ENCODE measurements around the gene SDK1. TPM values are rescaled to one million over a fixed set of nuclear protein-coding genes. Genes with fewer than 3 reads are reported as not detected.

The SDK1 gene
- total RNA-seq, 1 donor from 2014 or later = 0.34 TPM

GRCh38 chr7:4164556-4164955 lies 863.5 kb downstream of the SDK1 start:
- intact Hi-C loops (cut with micrococcal nuclease) = no loop called here

- intact Hi-C loops (cut with micrococcal nuclease) = no loop called here
Observed at GRCh38 chr7:4166340-4166739, 865.3 kb downstream of the SDK1 start.

GRCh38 chr7:4166807-4167206 lies 865.8 kb downstream of the SDK1 start:
- intact Hi-C loops (cut with micrococcal nuclease) = no loop called here

- intact Hi-C loops (cut with micrococcal nuclease) = no loop called here
Observed at GRCh38 chr7:4167385-4167910, 866.4 kb downstream of the SDK1 start.

GRCh38 chr7:4168041-4168440 lies 867.0 kb downstream of the SDK1 start:
- intact Hi-C loops (cut with micrococcal nuclease) = no loop called here

GRCh38 chr7:4168541-4168940 lies 867.5 kb downstream of the SDK1 start:
- intact Hi-C loops (cut with micrococcal nuclease) = no loop called here

GRCh38 chr7:4169455-4169854 lies 868.4 kb downstream of the SDK1 start:
- intact Hi-C loops (cut with micrococcal nuclease) = no loop called here

GRCh38 chr7:4170997-4171786 lies 870.1 kb downstream of the SDK1 start:
- intact Hi-C loops (cut with micrococcal nuclease) = no loop called here

- intact Hi-C loops (cut with micrococcal nuclease) = no loop called here
Observed at GRCh38 chr7:4172883-4173282, 871.8 kb downstream of the SDK1 start.

- intact Hi-C loops (cut with micrococcal nuclease) = no loop called here
Observed at GRCh38 chr7:4173615-4174014, 872.6 kb downstream of the SDK1 start.

- intact Hi-C loops (cut with micrococcal nuclease) = no loop called here
Observed at GRCh38 chr7:4174016-4174415, 873.0 kb downstream of the SDK1 start.

- intact Hi-C loops (cut with micrococcal nuclease) = no loop called here
Observed at GRCh38 chr7:4174451-4174850, 873.4 kb downstream of the SDK1 start.

- intact Hi-C loops (cut with micrococcal nuclease) = no loop called here
Observed at GRCh38 chr7:4174884-4175283, 873.8 kb downstream of the SDK1 start.

- intact Hi-C loops (cut with micrococcal nuclease) = no loop called here
Observed at GRCh38 chr7:4175346-4175973, 874.4 kb downstream of the SDK1 start.

GRCh38 chr7:4177001-4177400 lies 875.9 kb downstream of the SDK1 start:
- intact Hi-C loops (cut with micrococcal nuclease) = no loop called here

- intact Hi-C loops (cut with micrococcal nuclease) = no loop called here
Observed at GRCh38 chr7:4178416-4178815, 877.4 kb downstream of the SDK1 start.

- intact Hi-C loops (cut with micrococcal nuclease) = no loop called here
Observed at GRCh38 chr7:4178916-4179687, 878.0 kb downstream of the SDK1 start.

- intact Hi-C loops (cut with micrococcal nuclease) = no loop called here
Observed at GRCh38 chr7:4179688-4180380, 878.8 kb downstream of the SDK1 start.

GRCh38 chr7:4181446-4181845 lies 880.4 kb downstream of the SDK1 start:
- intact Hi-C loops (cut with micrococcal nuclease) = no loop called here

GRCh38 chr7:4182605-4183300 lies 881.7 kb downstream of the SDK1 start:
- intact Hi-C loops (cut with micrococcal nuclease) = no loop called here

- intact Hi-C loops (cut with micrococcal nuclease) = no loop called here
Observed at GRCh38 chr7:4184653-4185052, 883.6 kb downstream of the SDK1 start.
